K562 (cell line): ENCODE measurements around the gene SPDYA. TPM values are rescaled to one million over a fixed set of nuclear protein-coding genes. Genes with fewer than 3 reads are reported as not detected.
A peak's percentile ranks its signal among the peaks of the same experiment; 100 is the strongest.

Experiments
- ATAC-seq: fragments of 200-7000 bp; cut with Tn5 transposase; 3 replicates; pipeline ENCODE4 v1.9.1; 2020; ENCODE audit warnings: moderate library complexity
- BruUV-seq: library from RNA; stranded (reverse); fragments of 400-500 nt; replicated peaks from 2 replicates; lab custom pipeline; 2021; lab: Mats Ljungman, UMichigan
- CTCF ChIA-PET: fragments of 300-600 bp; formaldehyde crosslinking; extraction: SDS; loops from one replicate; lab custom pipeline; 2021; ENCODE audit warnings: low intra/inter-chr PET ratio; lab: Yijun Ruan, JAX
- POLR2A ChIA-PET: fragments of 300-600, 350-650 bp; sonication (Branson Sonifier 250); formaldehyde crosslinking; extraction: SDS; loops from one replicate; lab custom pipeline; 2021; ENCODE audit warnings: antibody characterized with exemption, inconsistent platforms; lab: Yijun Ruan, JAX
- DNase-seq, 4 experiments: peaks; one replicate each; pipeline versions ENCODE4 v3.0.0 to v3.0.0-alpha.2; 2011 to 2018; ENCODE audit warnings: low spot score in 3 of 4, mixed read lengths in 3 of 4; ENCODE audit errors: extremely low read depth in 1 of 4
- FAIRE-seq: peaks from 2 replicates; lab custom pipeline; 2011; peaks lifted over from hg19 to GRCh38; lab: Jason Lieb, UNC
- H2AFZ ChIP-seq: 2 replicates; pipeline ENCODE4 v1.6.0; 2011; ENCODE audit warnings: low read depth, low read length, control low read depth, inconsistent platforms
- H3K27ac ChIP-seq: fragments of 200-600 bp; 3 replicates; pipeline ENCODE4 v1.8.0; 2011; ENCODE audit warnings: low read depth, mild to moderate bottlenecking, control low read depth, inconsistent platforms, low read length, moderate library complexity, mixed read lengths; ENCODE audit errors: extremely low read depth
- H3K27me3 ChIP-seq, 2 experiments: fragments of 300-600 bp in 1 of 2; 2 replicates in 1 of 2; 3 replicates in 1 of 2; pipeline versions ENCODE4 v1.6.0 to v1.8.0; 2011; ENCODE audit warnings: inconsistent platforms in 2 of 2, low read length in 2 of 2, mild to moderate bottlenecking in 1 of 2, mixed read lengths in 1 of 2, moderate library complexity in 1 of 2; ENCODE audit not compliant: control insufficient read depth in 2 of 2, insufficient read depth in 2 of 2
- H3K36me3 ChIP-seq: fragments of 300-600 bp; 3 replicates; pipeline ENCODE4 v1.8.0; 2011; ENCODE audit warnings: mild to moderate bottlenecking, low read length, inconsistent platforms; ENCODE audit not compliant: control insufficient read depth, insufficient read depth
- H3K4me1 ChIP-seq, 2 experiments: fragments of 200-600 bp in 1 of 2; replicated peaks in 1 of 2; 2 replicates in 1 of 2; 3 replicates in 1 of 2; pipeline versions ENCODE4 v1.5.1 to v1.8.0; 2011; ENCODE audit warnings: inconsistent platforms in 2 of 2, low read length in 2 of 2, mild to moderate bottlenecking in 1 of 2, mixed read lengths in 1 of 2, moderate library complexity in 1 of 2; ENCODE audit not compliant: control insufficient read depth in 2 of 2, insufficient read depth in 2 of 2
- H3K4me2 ChIP-seq: 2 replicates; pipeline ENCODE4 v1.6.1; 2011; ENCODE audit warnings: low read length, control low read depth, inconsistent platforms, mixed read lengths; ENCODE audit not compliant: insufficient read depth
- H3K4me3 ChIP-seq: fragments of 200-600 bp; sonication (generic), shearing (Covaris generic); 2 replicates; pipeline ENCODE4 v1.5.1; 2016; ENCODE audit warnings: control low read depth, inconsistent platforms
- H3K79me2 ChIP-seq: fragments of 200-600 bp; 3 replicates; pipeline ENCODE4 v1.8.0; 2011; ENCODE audit warnings: low read length, inconsistent platforms; ENCODE audit not compliant: control insufficient read depth, insufficient read depth
- H3K9ac ChIP-seq, 2 experiments: 2 replicates each; pipeline versions ENCODE4 v1.6.0 to v1.6.1; 2011; ENCODE audit warnings: low read depth in 2 of 2, low read length in 2 of 2, control low read depth in 1 of 2, inconsistent platforms in 1 of 2, mild to moderate bottlenecking in 1 of 2, mixed read lengths in 1 of 2; ENCODE audit not compliant: insufficient read depth in 1 of 2
- H3K9me1 ChIP-seq: one replicate; pipeline ENCODE4 v1.6.0; 2011; ENCODE audit warnings: inconsistent platforms, mild to moderate bottlenecking, low read length, moderate library complexity; ENCODE audit not compliant: control insufficient read depth, insufficient read depth
- H3K9me3 ChIP-seq: replicated peaks from 2 replicates; pipeline ENCODE4 v1.5.1; 2011; ENCODE audit warnings: low read depth, low read length, inconsistent platforms; ENCODE audit not compliant: control insufficient read depth, insufficient read depth
- H4K20me1 ChIP-seq: replicated peaks from 2 replicates; pipeline ENCODE4 v1.6.1; 2011; ENCODE audit warnings: low read length, inconsistent platforms, mixed read lengths; ENCODE audit not compliant: control insufficient read depth, insufficient read depth
- C11orf30 ChIP-seq: fragments of 450-650 bp; IDR thresholded peaks from 2 replicates; pipeline ENCODE4 v1.6.1; 2016; ENCODE audit warnings: low read depth, mild to moderate bottlenecking
- CAMTA2 ChIP-seq: fragments of 250-450 bp; sonication (Bioruptor Pico); conservative IDR thresholded peaks from 2 replicates; pipeline ENCODE4 v1.5.1; 2022
- DPF2 ChIP-seq: fragments of 450-650 bp; IDR thresholded peaks from 2 replicates; pipeline ENCODE4 v1.6.1; 2016
- KAT2B ChIP-seq: IDR thresholded peaks from one replicate; pipeline ENCODE4 v1.6.1; 2012; ENCODE audit warnings: low read depth, mild to moderate bottlenecking, control low read depth, inconsistent platforms, low read length, moderate library complexity
- KDM4B ChIP-seq, 2 experiments: fragments of 450-650 bp in 1 of 2; sonication (generic) in 1 of 2; IDR thresholded peaks; 2 replicates each; pipeline ENCODE4 v1.6.1; 2016 to 2017; ENCODE audit warnings: borderline replicate concordance in 2 of 2, antibody characterized with exemption in 1 of 2, low read depth in 1 of 2, mild to moderate bottlenecking in 1 of 2
- LARP7 ChIP-seq: fragments of 450-650 bp; IDR thresholded peaks from 2 replicates; pipeline ENCODE4 v1.6.1; 2016
- MAFF ChIP-seq: IDR thresholded peaks from 2 replicates; pipeline ENCODE4 v1.6.1; 2012; ENCODE audit warnings: low read length, improper control_type of control experiment
- MAFG ChIP-seq: fragments of 450-650 bp; conservative IDR thresholded peaks from 2 replicates; pipeline ENCODE4 v1.6.1; 2016; ENCODE audit warnings: missing genetic modification characterization, missing compliant biosample characterization
- MAFK ChIP-seq: IDR thresholded peaks from 2 replicates; pipeline ENCODE4 v1.6.1; 2011; ENCODE audit warnings: low read length, improper control_type of control experiment
- MCM3 ChIP-seq: fragments of 450-650 bp; IDR thresholded peaks from 2 replicates; pipeline ENCODE4 v1.6.1; 2016
- MTA2 ChIP-seq: fragments of 450-650 bp; IDR thresholded peaks from 2 replicates; pipeline ENCODE4 v1.6.1; 2016; ENCODE audit warnings: low read depth
- NFE2 ChIP-seq: IDR thresholded peaks from 2 replicates; pipeline ENCODE4 v1.6.1; 2014; ENCODE audit warnings: antibody characterized with exemption, low read depth
- NFE2L1 ChIP-seq: fragments of 450-650 bp; IDR thresholded peaks from 2 replicates; pipeline ENCODE4 v1.6.1; 2016; ENCODE audit warnings: missing genetic modification characterization, low read depth, mild to moderate bottlenecking, missing compliant biosample characterization, moderate library complexity, borderline replicate concordance
- PURB ChIP-seq: sonication (generic); formaldehyde crosslinking; IDR thresholded peaks from 2 replicates; pipeline ENCODE4 v1.9.0; 2021; ENCODE audit warnings: low read depth, mild to moderate bottlenecking, missing genetic modification reagents
- TBP ChIP-seq: optimal IDR thresholded peaks from 2 replicates; pipeline ENCODE3; 2011; ENCODE audit warnings: low read depth, low read length, improper control_type of control experiment
- TOE1 ChIP-seq, 2 experiments: fragments of 450-650 bp in 1 of 2; sonication (generic) in 1 of 2; formaldehyde crosslinking in 1 of 2; IDR thresholded peaks; 2 replicates each; pipeline versions ENCODE4 v1.7.1 to v1.8.0; 2016 to 2022; ENCODE audit warnings: borderline replicate concordance in 2 of 2, mild to moderate bottlenecking in 2 of 2, antibody characterized with exemption in 1 of 2, inconsistent platforms in 1 of 2, low read depth in 1 of 2, missing genetic modification reagents in 1 of 2, moderate library complexity in 1 of 2
- ZNF316 ChIP-seq: fragments of 450-650 bp; IDR thresholded peaks from 2 replicates; pipeline ENCODE4 v1.6.1; 2016
- ZNF830 ChIP-seq: fragments of 250-450 bp; sonication (Bioruptor Pico); IDR thresholded peaks from 2 replicates; pipeline ENCODE4 v1.5.0; 2021; ENCODE audit warnings: mild to moderate bottlenecking
- WGBS: fragments of 100-300 bp; shearing (Covaris generic); methylation state at CpG from one replicate; pipeline ENCODE4 v1.1.6; 2016; ENCODE audit warnings: low coverage, mixed read lengths; ENCODE audit not compliant: insufficient coverage; ENCODE audit errors: missing lambda C conversion rate; 5-methylcytosine and 5-hydroxymethylcytosine counted together
- in situ Hi-C: fragments of 300-500 bp; cut with MboI; formaldehyde crosslinking; loops from 4 replicates; pipeline ENCODE4 v1.15.0; 2018; ENCODE audit warnings: inconsistent platforms, mixed read lengths
- intact Hi-C: fragments of 100-400 bp; cut with micrococcal nuclease; formaldehyde crosslinking; loops from 2 replicates; pipeline ENCODE4 v1.14.2; 2022
- polyA plus RNA-seq, 8 experiments: library from polyadenylated mRNA; depleted of rRNA in 4 of 8; stranded (reverse) in 5 of 8; unstranded in 3 of 8; fragments of >200 nt; fragmentation: Nextera tagmentation in 2 of 8; fragmentation: Illumina TruSeq in 1 of 8; extraction: Ambion mirVana in 2 of 8; extraction: Trizol in 1 of 8; gene quantifications; 2 replicates each; pipeline versions ENCODE4 v1.2.1 to v1.2.3, GENCODE V29; 2011 to 2014; ENCODE audit warnings: inconsistent platforms in 1 of 8, missing spikeins in 1 of 8
- total RNA-seq, 7 experiments: library from RNA; depleted of rRNA in 6 of 7; stranded (reverse); fragments of >200 nt in 6 of 7; fragmentation: Illumina TruSeq in 2 of 7; extraction: Trizol in 2 of 7; gene quantifications; 2 replicates each; pipeline versions ENCODE4 v1.2.1 to v1.2.3, GENCODE V29; 2011 to 2021; ENCODE audit warnings: low replicate concordance in 1 of 7
- TF ChIP-seq, protein P1 (sequence below), 3 experiments: fragments of 200-800 bp in 1 of 3; sonication (Bioruptor generic) in 1 of 3; sonication (generic) in 1 of 3; formaldehyde crosslinking in 1 of 3; IDR thresholded peaks; 2 replicates each; pipeline versions ENCODE4 v1.6.1 to v1.8.0; 2016 to 2022; ENCODE audit warnings: mild to moderate bottlenecking in 2 of 3, missing compliant biosample characterization in 2 of 3, missing genetic modification characterization in 2 of 3, missing genetic modification reagents in 1 of 3
- TF ChIP-seq, protein P2 (sequence below): fragments of 450-650 bp; IDR thresholded peaks from 2 replicates; pipeline ENCODE4 v1.6.1; 2017; ENCODE audit warnings: antibody characterized with exemption, mild to moderate bottlenecking

SPDYA gene
- total and polyA plus RNA-seq, 9 of the 15 experiments (the other 6 are each of a cell fraction or from before 2014, with no cell fraction given): 0.05 to 1.6 (median 0.30) TPM; not detected in 1

DNA sequence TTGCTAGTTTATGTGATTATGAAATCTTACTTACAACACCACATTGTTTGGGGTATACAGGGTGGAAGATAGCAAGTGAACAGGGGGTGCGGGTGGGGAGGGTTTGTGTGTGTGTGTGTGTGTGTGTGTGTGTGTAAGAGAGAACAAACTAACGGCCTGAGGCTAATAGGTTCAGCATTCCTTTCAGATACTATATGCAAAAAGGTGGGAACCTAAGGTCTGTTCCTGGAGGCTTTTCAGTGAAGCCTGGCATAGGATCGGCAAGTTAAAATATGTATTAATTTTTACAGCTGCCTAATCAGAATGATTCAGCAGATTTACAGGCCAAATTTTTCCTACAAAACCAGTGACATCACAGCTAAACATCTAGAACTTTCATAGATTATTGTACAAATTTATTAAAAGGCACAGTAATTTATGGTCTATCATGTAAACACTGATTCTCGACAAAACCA lies 7.6 kb upstream of the SPDYA start:
- Histone ChIP-seq H3K4me1 (no peaks in the 10 kb centered on the region), H3K9me1 (no peaks in the 10 kb centered on the region), H3K4me3 (no peak overlapping the region), H3K27me3 (no peaks in the 10 kb centered on the region), H3K9me3 (no peaks in the 10 kb centered on the region), H3K4me2 (no peak overlapping the region), H2AFZ (no peak overlapping the region), H3K27ac (no peak overlapping the region), H4K20me1 (no peaks in the 10 kb centered on the region), H3K36me3 (peaks cover 42% of the 10 kb centered on the region), H3K9ac (no peak overlapping the region), H3K79me2 (no peaks in the 10 kb centered on the region)
- DNase-seq (no peak), ATAC-seq (no peak), FAIRE-seq (no peak)
- CTCF ChIA-PET: no interaction called here
- POLR2A ChIA-PET: interaction anchor here (1.1 to 1.7 kb wide), 2 partner anchors 9 to 52 kb away, joined by 4 to 8 read pairs; no protein-coding TSS in a partner anchor
- 76% methylated on average over 4 of the region's 4 CpGs for WGBS
- in situ Hi-C loops (no loop called here), intact Hi-C loops (no loop called here)
- BruUV-seq: no TSS peak
- peak; percentile 60 for TF ChIP-seq NFE2
- TF ChIP-seq LARP7: no peak
- peak; percentile 50; the same call in 1 of the 2 replicates for TF ChIP-seq NFE2L1 (tag)
- 0 out of 2 replicates have a peak, but pooled peaks have one; percentile 32 for TF ChIP-seq DPF2
- no peak for TF ChIP-seq TOE1 (IDR thresholded peaks at IDR 0.05; ENCODE audit: borderline replicate concordance)
- no peak for TF ChIP-seq TOE1 (CRISPR knock-in tag; IDR thresholded peaks at IDR 0.05; ENCODE audit: borderline replicate concordance, low read depth)
- TF ChIP-seq, protein P1, sequence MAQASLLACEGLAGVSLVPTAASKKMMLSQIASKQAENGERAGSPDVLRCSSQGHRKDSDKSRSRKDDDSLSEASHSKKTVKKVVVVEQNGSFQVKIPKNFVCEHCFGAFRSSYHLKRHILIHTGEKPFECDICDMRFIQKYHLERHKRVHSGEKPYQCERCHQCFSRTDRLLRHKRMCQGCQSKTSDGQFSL (CRISPR knock-in tag; IDR thresholded peaks at IDR 0.05): no peak
- TF ChIP-seq, protein P1 (tag; IDR thresholded peaks at IDR 0.05): no peak
- peak; percentile 59 for TF ChIP-seq MAFF
- TF ChIP-seq, protein P2, sequence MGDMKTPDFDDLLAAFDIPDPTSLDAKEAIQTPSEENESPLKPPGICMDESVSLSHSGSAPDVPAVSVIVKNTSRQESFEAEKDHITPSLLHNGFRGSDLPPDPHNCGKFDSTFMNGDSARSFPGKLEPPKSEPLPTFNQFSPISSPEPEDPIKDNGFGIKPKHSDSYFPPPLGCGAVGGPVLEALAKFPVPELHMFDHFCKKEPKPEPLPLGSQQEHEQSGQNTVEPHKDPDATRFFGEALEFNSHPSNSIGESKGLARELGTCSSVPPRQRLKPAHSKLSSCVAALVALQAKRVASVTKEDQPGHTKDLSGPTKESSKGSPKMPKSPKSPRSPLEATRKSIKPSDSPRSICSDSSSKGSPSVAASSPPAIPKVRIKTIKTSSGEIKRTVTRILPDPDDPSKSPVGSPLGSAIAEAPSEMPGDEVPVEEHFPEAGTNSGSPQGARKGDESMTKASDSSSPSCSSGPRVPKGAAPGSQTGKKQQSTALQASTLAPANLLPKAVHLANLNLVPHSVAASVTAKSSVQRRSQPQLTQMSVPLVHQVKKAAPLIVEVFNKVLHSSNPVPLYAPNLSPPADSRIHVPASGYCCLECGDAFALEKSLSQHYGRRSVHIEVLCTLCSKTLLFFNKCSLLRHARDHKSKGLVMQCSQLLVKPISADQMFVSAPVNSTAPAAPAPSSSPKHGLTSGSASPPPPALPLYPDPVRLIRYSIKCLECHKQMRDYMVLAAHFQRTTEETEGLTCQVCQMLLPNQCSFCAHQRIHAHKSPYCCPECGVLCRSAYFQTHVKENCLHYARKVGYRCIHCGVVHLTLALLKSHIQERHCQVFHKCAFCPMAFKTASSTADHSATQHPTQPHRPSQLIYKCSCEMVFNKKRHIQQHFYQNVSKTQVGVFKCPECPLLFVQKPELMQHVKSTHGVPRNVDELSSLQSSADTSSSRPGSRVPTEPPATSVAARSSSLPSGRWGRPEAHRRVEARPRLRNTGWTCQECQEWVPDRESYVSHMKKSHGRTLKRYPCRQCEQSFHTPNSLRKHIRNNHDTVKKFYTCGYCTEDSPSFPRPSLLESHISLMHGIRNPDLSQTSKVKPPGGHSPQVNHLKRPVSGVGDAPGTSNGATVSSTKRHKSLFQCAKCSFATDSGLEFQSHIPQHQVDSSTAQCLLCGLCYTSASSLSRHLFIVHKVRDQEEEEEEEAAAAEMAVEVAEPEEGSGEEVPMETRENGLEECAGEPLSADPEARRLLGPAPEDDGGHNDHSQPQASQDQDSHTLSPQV: peak; percentile 24; the same call in 1 of the 2 replicates
- TF ChIP-seq PURB (CRISPR knock-in tag): no peak
- TF ChIP-seq C11orf30: peak; percentile 75
- no peak for TF ChIP-seq KAT2B
- TF ChIP-seq TBP: no peak
- TF ChIP-seq ZNF316: peak; percentile 79
- peak; percentile 91 for TF ChIP-seq MAFG (tag)
- no peak for TF ChIP-seq MTA2
- TF ChIP-seq CAMTA2 (CRISPR knock-in tag): no peak
- no peak for TF ChIP-seq ZNF830
- TF ChIP-seq MCM3: no peak
- peak; percentile 42; the same call in 1 of the 2 replicates for TF ChIP-seq MAFK
- no peak for TF ChIP-seq KDM4B (IDR thresholded peaks at IDR 0.05; ENCODE audit: borderline replicate concordance in 2 of 2, low read depth in 1 of 2)
